Hepatocyte (in vitro differentiated cells): ENCODE measurements around the gene RAB3A.

ENCODE experiments used
- EZH2phosphoT487 ChIP-seq: fragments of 200-600 bp; sonication (generic); IDR thresholded peaks from one replicate; pipeline ENCODE4 v1.6.1; 2018; ENCODE audit warnings: antibody characterized with exemption, mild to moderate bottlenecking, low read depth, moderate library complexity; ENCODE audit not compliant: unreplicated experiment, severe bottlenecking
- TF ChIP-seq, protein P1 (sequence below): fragments of 200-600 bp; sonication (generic); IDR thresholded peaks from 2 replicates; pipeline ENCODE4 v1.5.1; 2016; ENCODE audit warnings: antibody characterized with exemption, mild to moderate bottlenecking; ENCODE audit not compliant: poor library complexity

DNA sequence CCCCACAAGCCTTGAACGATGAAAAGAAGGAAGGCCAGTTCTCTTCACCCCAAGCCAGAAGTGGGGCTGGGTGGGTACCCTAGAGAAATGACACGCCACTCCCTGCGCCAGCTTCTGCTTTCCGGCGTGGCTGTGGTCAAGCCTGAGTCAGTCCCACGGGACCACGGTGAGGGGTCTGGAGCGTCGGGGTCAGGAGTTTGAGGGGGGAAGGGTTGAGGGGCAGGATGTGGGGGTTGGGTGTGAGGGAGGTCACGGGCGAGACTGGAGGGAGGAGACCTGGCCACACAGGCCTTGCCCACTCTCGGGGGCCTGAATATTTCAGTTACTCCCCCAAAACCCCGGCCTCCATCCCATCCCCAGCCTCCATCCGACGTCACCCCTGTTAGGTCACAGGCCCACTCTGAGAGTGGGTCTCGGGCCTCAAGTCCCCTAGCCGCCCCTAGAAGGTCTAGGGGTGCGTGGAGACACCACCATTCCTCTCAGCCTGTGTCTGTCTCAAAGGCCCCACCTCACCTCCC is 30.7 kb downstream of the RAB3A start:
- TF ChIP-seq, protein P1, sequence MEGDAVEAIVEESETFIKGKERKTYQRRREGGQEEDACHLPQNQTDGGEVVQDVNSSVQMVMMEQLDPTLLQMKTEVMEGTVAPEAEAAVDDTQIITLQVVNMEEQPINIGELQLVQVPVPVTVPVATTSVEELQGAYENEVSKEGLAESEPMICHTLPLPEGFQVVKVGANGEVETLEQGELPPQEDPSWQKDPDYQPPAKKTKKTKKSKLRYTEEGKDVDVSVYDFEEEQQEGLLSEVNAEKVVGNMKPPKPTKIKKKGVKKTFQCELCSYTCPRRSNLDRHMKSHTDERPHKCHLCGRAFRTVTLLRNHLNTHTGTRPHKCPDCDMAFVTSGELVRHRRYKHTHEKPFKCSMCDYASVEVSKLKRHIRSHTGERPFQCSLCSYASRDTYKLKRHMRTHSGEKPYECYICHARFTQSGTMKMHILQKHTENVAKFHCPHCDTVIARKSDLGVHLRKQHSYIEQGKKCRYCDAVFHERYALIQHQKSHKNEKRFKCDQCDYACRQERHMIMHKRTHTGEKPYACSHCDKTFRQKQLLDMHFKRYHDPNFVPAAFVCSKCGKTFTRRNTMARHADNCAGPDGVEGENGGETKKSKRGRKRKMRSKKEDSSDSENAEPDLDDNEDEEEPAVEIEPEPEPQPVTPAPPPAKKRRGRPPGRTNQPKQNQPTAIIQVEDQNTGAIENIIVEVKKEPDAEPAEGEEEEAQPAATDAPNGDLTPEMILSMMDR, result no peak
- TF ChIP-seq EZH2phosphoT487, result no peak
